NCI-H146 treated with DMSO at 0.1 percent for 48 hours (cell line): Measurements from ENCODE around the gene CFAP46.
"Not testable (repeated sequence)": the region's sequence is repeated elsewhere in the genome, so short reads cannot be mapped to it uniquely, and the experiment has no call there.

ENCODE experiments used
- DNase-seq: peaks from one replicate; lab custom pipeline; 2025; ENCODE audit not compliant: unreplicated experiment; lab: John Stamatoyannopoulos, UW

The CFAP46 gene

GRCh38 chr10:132832186-132832969 lies 110.0 kb downstream of the CFAP46 start:
- DNase-seq = no peak

GRCh38 chr10:132829403-132829802 lies 113.0 kb downstream of the CFAP46 start:
- DNase-seq = no peak

GRCh38 chr10:132828681-132829080 lies 113.7 kb downstream of the CFAP46 start:
- DNase-seq = no peak

- no peak for DNase-seq
These were observed 114.4 kb downstream of the CFAP46 start for GRCh38 chr10:132827861-132828539.

GRCh38 chr10:132827423-132827789 lies 115.0 kb downstream of the CFAP46 start:
- DNase-seq = no peak

GRCh38 chr10:132826524-132827422 lies 115.6 kb downstream of the CFAP46 start:
- no peak for DNase-seq

GRCh38 chr10:132825783-132826523 lies 116.4 kb downstream of the CFAP46 start:
- not testable (repeated sequence) for DNase-seq

GRCh38 chr10:132820056-132820455 lies 122.3 kb downstream of the CFAP46 start:
- no peak for DNase-seq

- DNase-seq = no peak
These were observed 124.6 kb downstream of the CFAP46 start for GRCh38 chr10:132817701-132818211.

GRCh38 chr10:132816718-132817117 lies 125.7 kb downstream of the CFAP46 start:
- no peak for DNase-seq

GRCh38 chr10:132815168-132815857 lies 127.1 kb downstream of the CFAP46 start:
- DNase-seq = no peak

GRCh38 chr10:132814469-132814856 lies 127.9 kb downstream of the CFAP46 start:
- DNase-seq = no peak

- no peak for DNase-seq
These were observed 128.6 kb downstream of the CFAP46 start for GRCh38 chr10:132813560-132814468.

- DNase-seq = no peak
These were observed 129.4 kb downstream of the CFAP46 start for GRCh38 chr10:132813001-132813401.

- DNase-seq = no peak
These were observed 129.8 kb downstream of the CFAP46 start for GRCh38 chr10:132812520-132812919.

- DNase-seq = no peak
These were observed 130.4 kb downstream of the CFAP46 start for GRCh38 chr10:132811891-132812481.

- no peak for DNase-seq
These were observed 131.3 kb downstream of the CFAP46 start for GRCh38 chr10:132810807-132811700.
